H1 (cell line): ENCODE results near the gene RUBCN. TPM values are rescaled to one million over a fixed set of nuclear protein-coding genes. Genes with fewer than 3 reads are reported as not detected.

ENCODE experiments used
- CHD7 ChIP-seq: fragments of 300-600 bp; sonication (generic); IDR thresholded peaks from 2 replicates; pipeline ENCODE4 v1.7.1; 2012; ENCODE audit warnings: low read length, moderate library complexity, mild to moderate bottlenecking, inconsistent platforms; ENCODE audit not compliant: insufficient replicate concordance
- GTF2F1 ChIP-seq: IDR thresholded peaks from 2 replicates; pipeline ENCODE4 v1.6.1; 2012; ENCODE audit warnings: low read depth, low read length, improper control_type of control experiment, borderline replicate concordance
- JUND ChIP-seq: IDR thresholded peaks from 2 replicates; pipeline ENCODE4 v1.6.1; 2011; ENCODE audit warnings: mild to moderate bottlenecking, improper control_type of control experiment, low read length
- KDM5A ChIP-seq: fragments of 200-600 bp; IDR thresholded peaks from 2 replicates; pipeline ENCODE4 v1.7.1; 2012; ENCODE audit warnings: mild to moderate bottlenecking, low read length, inconsistent platforms, mixed read lengths
- NRF1 ChIP-seq: IDR thresholded peaks from 2 replicates; pipeline ENCODE4 v1.6.1; 2011; ENCODE audit warnings: mild to moderate bottlenecking, low read depth, low read length, improper control_type of control experiment
- PHF8 ChIP-seq: fragments of 200-600 bp; sonication (generic); conservative IDR thresholded peaks from 2 replicates; pipeline ENCODE4 v1.7.1; 2012; ENCODE audit warnings: low read depth, mild to moderate bottlenecking, inconsistent platforms, low read length, moderate library complexity
- POU5F1 ChIP-seq: IDR thresholded peaks from 2 replicates; pipeline ENCODE4 v1.6.1; 2011; ENCODE audit warnings: low read depth, mild to moderate bottlenecking, low read length, moderate library complexity
- SIX5 ChIP-seq: IDR thresholded peaks from 2 replicates; pipeline ENCODE4 v1.6.1; 2011; ENCODE audit warnings: mild to moderate bottlenecking, low read depth, low read length
- SRF ChIP-seq: IDR thresholded peaks from 2 replicates; pipeline ENCODE4 v1.6.1; 2011; ENCODE audit warnings: mild to moderate bottlenecking, low read depth, low read length, moderate library complexity
- polyA plus RNA-seq, 7 experiments: library from polyadenylated mRNA; depleted of rRNA in 3 of 7; stranded (reverse) in 5 of 7; unstranded in 2 of 7; fragments of >200 nt in 5 of 7; fragments of 200-250 nt in 2 of 7; gene quantifications; 1 replicate in 5 of 7; 2 replicates in 1 of 7; 4 replicates in 1 of 7; pipeline versions ENCODE4 v1.2.1 to v1.2.3, GENCODE V29; 2011 to 2013; ENCODE audit warnings: missing spikeins in 2 of 7, mixed read lengths in 2 of 7
- total RNA-seq: library from RNA; stranded (reverse); fragmentation: NEBNext Ultra II Directional; extraction: Animal tissue kit (Norgen Biotek cat#: 25700); gene quantifications from 2 replicates; pipeline ENCODE4 v1.2.1, GENCODE V29; 2021

Gene RUBCN
- total and polyA plus RNA-seq, 2 of the 8 experiments (the other 6 are each of a cell fraction or from before 2014, with no cell fraction given): 9.3 to 21.9 TPM

- no peak for TF ChIP-seq CHD7
- TF ChIP-seq NRF1: no peak
- no peak for TF ChIP-seq PHF8
- TF ChIP-seq JUND: no peak
- TF ChIP-seq POU5F1: no peak
- no peak for TF ChIP-seq GTF2F1
- TF ChIP-seq KDM5A: no peak
- no peak for TF ChIP-seq SRF
- TF ChIP-seq SIX5: no peak
Observed at GRCh38 chr3:197737749-197738462, 1.2 kb upstream of the RUBCN start (continued).
